ENCODE data around the gene DHRS7B.
"Not testable (repeated sequence)": the region's sequence is repeated elsewhere in the genome, so short reads cannot be mapped to it uniquely, and the experiment has no call there.

- TF ChIP-seq TAF1 (conservative IDR thresholded peaks at IDR 0.05); CTCF (IDR thresholded peaks at IDR 0.05; ENCODE audit: low read depth, low read length, missing input control); ZBTB33 (IDR thresholded peaks at IDR 0.05); MAX (IDR thresholded peaks at IDR 0.05); RAD21 (IDR thresholded peaks at IDR 0.05); GABPA (IDR thresholded peaks at IDR 0.05 in 1 of 2, conservative IDR thresholded peaks at IDR 0.05 in 1 of 2); REST (IDR thresholded peaks at IDR 0.05): not testable (repeated sequence)
Observed at GRCh38 chr17:21227277-21227676, 100.5 kb downstream of the DHRS7B start.

All from liver (tissue), 3 donors.